PC-9 (cell line): ENCODE measurements around the gene SUSD3. TPM values are rescaled to one million over a fixed set of nuclear protein-coding genes. Genes with fewer than 3 reads are reported as not detected.

Source experiments
- BruUV-seq: library from RNA; stranded (reverse); fragments of 400-500 nt; replicated peaks from 2 replicates; lab custom pipeline; 2021; lab: Mats Ljungman, UMichigan
- CTCF ChIA-PET: fragments of 300-600 bp; sonication (Branson Sonifier 250); formaldehyde crosslinking; loops from one replicate; lab custom pipeline; 2022; ENCODE audit warnings: antibody characterized with exemption; lab: Charles Lee
- POLR2A ChIA-PET: fragments of 300-600 bp; sonication (Branson Sonifier 250); formaldehyde crosslinking; loops from one replicate; lab custom pipeline; 2022; ENCODE audit warnings: antibody characterized with exemption; ENCODE audit not compliant: unreplicated experiment; lab: Charles Lee
- DNase-seq, 2 experiments: peaks; one replicate each; pipeline versions ENCODE4 v3.0.0 to v3.0.0-alpha.2; 2015 to 2022; ENCODE audit warnings: mixed read lengths in 1 of 2
- H2AFZ ChIP-seq: fragments of 200-600 bp; sonication (generic); 2 replicates; pipeline ENCODE4 v1.8.1; 2017; ENCODE audit warnings: antibody characterized with exemption
- H3F3A ChIP-seq: fragments of 200-600 bp; sonication (generic); 2 replicates; pipeline ENCODE4 v1.8.1; 2017; ENCODE audit warnings: antibody characterized with exemption, mild to moderate bottlenecking, low read depth; ENCODE audit not compliant: insufficient read depth
- H3K27ac ChIP-seq: fragments of 200-600 bp; sonication (generic); 2 replicates; pipeline ENCODE4 v1.6.1; 2016; ENCODE audit warnings: mixed run types
- H3K27me3 ChIP-seq: fragments of 200-600 bp; sonication (generic); 2 replicates; pipeline ENCODE4 v1.6.1; 2016; ENCODE audit warnings: low read depth, mixed run types; ENCODE audit not compliant: insufficient read depth
- H3K36me3 ChIP-seq: fragments of 200-600 bp; sonication (generic); 2 replicates; pipeline ENCODE4 v1.6.1; 2016; ENCODE audit warnings: low read depth, mixed run types
- H3K4me1 ChIP-seq: fragments of 200-600 bp; sonication (generic); replicated peaks from 2 replicates; pipeline ENCODE4 v1.6.1; 2016; ENCODE audit warnings: mixed run types; ENCODE audit not compliant: insufficient read depth
- H3K4me2 ChIP-seq: fragments of 200-600 bp; sonication (generic); 2 replicates; pipeline ENCODE4 v1.6.1; 2017; ENCODE audit warnings: mixed run types
- H3K4me3 ChIP-seq: fragments of 200-600 bp; sonication (generic); 2 replicates; pipeline ENCODE4 v1.6.1; 2016; ENCODE audit warnings: mixed run types
- H3K79me2 ChIP-seq: fragments of 200-600 bp; sonication (generic); 2 replicates; pipeline ENCODE4 v1.6.1; 2017; ENCODE audit warnings: low read depth, mixed run types
- H3K9me2 ChIP-seq: fragments of 200-600 bp; sonication (generic); 2 replicates; pipeline ENCODE4 v1.8.1; 2017; ENCODE audit warnings: mild to moderate bottlenecking; ENCODE audit not compliant: insufficient read depth
- H3K9me3 ChIP-seq: fragments of 200-600 bp; sonication (generic); 2 replicates; pipeline ENCODE4 v1.8.1; 2016; ENCODE audit warnings: low read depth; ENCODE audit not compliant: insufficient read depth
- H4K20me1 ChIP-seq: fragments of 200-600 bp; sonication (generic); 2 replicates; pipeline ENCODE4 v1.8.1; 2017; ENCODE audit not compliant: insufficient read depth
- EZH2 ChIP-seq: fragments of 200-600 bp; sonication (generic); IDR thresholded peaks from 2 replicates; pipeline ENCODE4 v1.8.0; 2017; ENCODE audit warnings: antibody characterized with exemption, low read depth
- intact Hi-C: fragments of 100-400 bp; cut with micrococcal nuclease; formaldehyde crosslinking; loops from one replicate; pipeline ENCODE4 v1.10.0; 2022; ENCODE audit not compliant: unreplicated experiment
- total RNA-seq: library from RNA; stranded (reverse); gene quantifications from 2 replicates; pipeline ENCODE4 v1.2.3, GENCODE V29; 2021
- TF ChIP-seq, protein P1 (sequence below): fragments of 200-600 bp; sonication (generic); conservative IDR thresholded peaks from 2 replicates; pipeline ENCODE4 v1.6.1; 2017; ENCODE audit warnings: mixed run types, antibody characterized with exemption, mild to moderate bottlenecking, moderate library complexity

SUSD3 gene
- total RNA-seq, 1 experiment from 2014 or later, result 8.4 TPM

DNA sequence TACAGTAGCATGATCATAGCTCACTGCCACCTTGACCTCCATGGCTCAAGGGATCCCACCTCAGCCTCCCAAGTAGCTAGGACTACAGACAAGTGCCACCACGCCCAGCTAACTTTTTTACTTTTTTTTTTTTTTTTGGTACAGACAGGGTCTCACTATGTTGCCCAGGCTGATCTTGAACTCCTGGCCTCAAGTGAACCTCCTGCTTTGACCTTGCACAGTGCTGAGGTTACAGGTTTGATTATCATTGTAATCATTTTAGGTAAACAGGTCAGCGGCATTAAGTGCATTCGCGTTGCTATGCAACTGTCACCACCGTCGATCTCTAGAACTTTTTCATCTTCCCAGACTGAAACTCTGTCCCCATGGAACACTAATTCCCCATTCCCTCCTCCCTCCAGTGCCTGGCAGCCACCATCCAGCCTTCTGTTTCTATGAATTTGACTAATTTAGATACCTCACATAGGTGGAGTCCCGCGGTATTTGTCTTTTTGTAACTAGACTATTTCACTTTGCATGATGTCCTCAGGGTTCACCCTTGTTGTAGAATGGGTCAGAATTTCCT lies 31.7 kb downstream of the SUSD3 start:
- peaks cover 28% of the 10 kb centered on the region for H3K4me1 ChIP-seq
- H3F3A ChIP-seq, result peaks cover 28% of the 10 kb centered on the region
- intact Hi-C loops, result loop anchor here (10.0 kb wide), 1 partner anchor 325 kb away; the partner anchor contains the start of gene BICD2
- POLR2A ChIA-PET, result no interaction called here
- H3K4me3 ChIP-seq, result no peak overlapping the region
- no peaks in the 10 kb centered on the region for H3K9me2 ChIP-seq
- H3K4me2 ChIP-seq, result no peak overlapping the region
- no peaks in the 10 kb centered on the region for H3K36me3 ChIP-seq
- H3K27ac ChIP-seq, result no peak overlapping the region
- BruUV-seq, result no TSS peak
- H3K27me3 ChIP-seq, result no peaks in the 10 kb centered on the region
- no peaks in the 10 kb centered on the region for H3K79me2 ChIP-seq
- H4K20me1 ChIP-seq, result no peaks in the 10 kb centered on the region
- H2AFZ ChIP-seq, result no peak overlapping the region
- TF ChIP-seq, protein P1, sequence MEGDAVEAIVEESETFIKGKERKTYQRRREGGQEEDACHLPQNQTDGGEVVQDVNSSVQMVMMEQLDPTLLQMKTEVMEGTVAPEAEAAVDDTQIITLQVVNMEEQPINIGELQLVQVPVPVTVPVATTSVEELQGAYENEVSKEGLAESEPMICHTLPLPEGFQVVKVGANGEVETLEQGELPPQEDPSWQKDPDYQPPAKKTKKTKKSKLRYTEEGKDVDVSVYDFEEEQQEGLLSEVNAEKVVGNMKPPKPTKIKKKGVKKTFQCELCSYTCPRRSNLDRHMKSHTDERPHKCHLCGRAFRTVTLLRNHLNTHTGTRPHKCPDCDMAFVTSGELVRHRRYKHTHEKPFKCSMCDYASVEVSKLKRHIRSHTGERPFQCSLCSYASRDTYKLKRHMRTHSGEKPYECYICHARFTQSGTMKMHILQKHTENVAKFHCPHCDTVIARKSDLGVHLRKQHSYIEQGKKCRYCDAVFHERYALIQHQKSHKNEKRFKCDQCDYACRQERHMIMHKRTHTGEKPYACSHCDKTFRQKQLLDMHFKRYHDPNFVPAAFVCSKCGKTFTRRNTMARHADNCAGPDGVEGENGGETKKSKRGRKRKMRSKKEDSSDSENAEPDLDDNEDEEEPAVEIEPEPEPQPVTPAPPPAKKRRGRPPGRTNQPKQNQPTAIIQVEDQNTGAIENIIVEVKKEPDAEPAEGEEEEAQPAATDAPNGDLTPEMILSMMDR, result no peak
- TF ChIP-seq EZH2, result no peak
- peaks cover 14% of the 10 kb centered on the region for H3K9me3 ChIP-seq
- CTCF ChIA-PET, result no interaction called here
- no peak for DNase-seq

DNA sequence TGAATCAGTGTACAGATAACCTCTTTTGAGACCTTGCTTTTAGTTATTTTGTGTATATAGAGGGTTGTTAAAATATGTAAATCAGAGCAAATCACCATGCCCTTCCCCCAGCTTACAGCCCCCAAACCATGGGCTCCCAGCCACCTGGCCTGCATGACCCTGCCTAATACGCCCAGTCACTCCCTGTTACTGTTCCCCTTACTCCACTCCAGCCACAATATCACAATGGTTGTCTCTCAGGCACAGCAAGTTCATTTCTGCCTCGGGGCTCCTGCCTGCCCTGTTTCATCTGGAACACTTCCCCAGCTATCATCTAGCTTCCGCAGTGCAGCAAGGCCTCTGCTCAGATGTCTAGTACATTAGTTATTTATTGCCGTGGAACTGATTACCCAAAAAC lies 32.6 kb downstream of the SUSD3 start:
- H3K9me2 ChIP-seq, result no peaks in the 10 kb centered on the region
- H3K27me3 ChIP-seq, result no peaks in the 10 kb centered on the region
- H2AFZ ChIP-seq, result no peak overlapping the region
- no peaks in the 10 kb centered on the region for H3K79me2 ChIP-seq
- CTCF ChIA-PET, result no interaction called here
- intact Hi-C loops, result loop anchor here (10.0 kb wide), 1 partner anchor 326 kb away; the partner anchor contains the start of gene BICD2
- POLR2A ChIA-PET, result no interaction called here
- no TSS peak for BruUV-seq
- no peaks in the 10 kb centered on the region for H3K36me3 ChIP-seq
- H3K4me1 ChIP-seq, result peaks cover 28% of the 10 kb centered on the region
- H3K4me2 ChIP-seq, result no peak overlapping the region
- peak overlapping the region; percentile 82 for H3K27ac ChIP-seq
- H3K9me3 ChIP-seq, result peaks cover 14% of the 10 kb centered on the region
- no peak for DNase-seq
- H3K4me3 ChIP-seq, result no peak overlapping the region
- H4K20me1 ChIP-seq, result no peaks in the 10 kb centered on the region
- peaks cover 28% of the 10 kb centered on the region for H3F3A ChIP-seq
- TF ChIP-seq, protein P1, result no peak
- no peak for TF ChIP-seq EZH2

DNA sequence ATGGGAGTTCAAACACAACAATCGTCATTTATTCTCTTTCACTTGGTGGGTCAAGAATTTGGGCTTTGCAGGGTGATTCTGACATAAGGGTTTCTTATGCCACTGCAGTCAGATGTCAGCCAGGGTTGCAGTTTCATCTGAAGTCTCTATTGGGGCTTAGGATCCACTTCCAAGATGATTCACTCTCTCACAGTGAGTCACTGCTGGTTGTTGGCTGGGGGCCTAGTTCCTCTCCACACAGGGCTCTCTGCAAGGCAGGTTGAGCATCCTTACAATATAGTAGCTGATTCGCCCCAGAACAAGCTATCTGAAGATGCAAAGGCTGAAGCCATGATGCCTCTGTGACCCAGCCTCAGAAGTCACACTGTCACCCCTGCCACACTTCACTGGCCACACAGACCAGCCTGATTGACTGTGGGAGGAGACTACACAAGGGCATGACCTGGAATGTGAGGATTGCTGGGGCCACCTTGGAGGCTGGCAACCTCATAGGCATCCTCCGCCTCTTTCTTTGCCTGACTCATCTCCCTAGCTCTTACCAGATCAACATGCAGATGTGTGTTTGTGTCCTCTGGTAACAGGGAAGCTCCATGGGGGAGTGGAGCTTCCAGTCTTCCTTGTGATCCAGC lies 33.1 kb downstream of the SUSD3 start:
- Histone ChIP-seq H3K4me2 (peak overlapping the region; percentile 36; the same call in 1 of the 2 replicates), H3K4me1 (peaks cover 28% of the 10 kb centered on the region), H3K4me3 (no peak overlapping the region), H4K20me1 (no peaks in the 10 kb centered on the region), H2AFZ (0 out of 2 replicates have a peak overlapping the region, but pooled peaks have one; percentile 22), H3F3A (peaks cover 28% of the 10 kb centered on the region), H3K9me2 (no peaks in the 10 kb centered on the region), H3K27me3 (no peaks in the 10 kb centered on the region), H3K9me3 (peaks cover 14% of the 10 kb centered on the region), H3K79me2 (peaks cover 4% of the 10 kb centered on the region), H3K36me3 (no peaks in the 10 kb centered on the region), H3K27ac (peak overlapping the region; percentile 82)
- no peak for TF ChIP-seq EZH2
- TF ChIP-seq, protein P1, result no peak
- DNase-seq, result peak; percentile 71 to 89
- POLR2A ChIA-PET, result no interaction called here
- intact Hi-C loops, result loop anchor here (10.0 kb wide), 1 partner anchor 327 kb away; the partner anchor contains the start of gene BICD2
- BruUV-seq, result no TSS peak
- CTCF ChIA-PET, result no interaction called here
